Spleen (tissue), 11 donors: ENCODE data around the gene NTN4. TPM values are rescaled to one million over a fixed set of nuclear protein-coding genes. Genes with fewer than 3 reads are reported as not detected.
A peak's percentile ranks its signal among the peaks of the same experiment; 100 is the strongest.

Experiments used
- DNase-seq: peaks from one replicate; pipeline ENCODE4 v3.0.0-alpha.2; 2020
- H3K27ac ChIP-seq, 8 donors: fragments of 200-600 bp; sonication (generic) in 7 of 8; 1 replicate in 4 of 8; 2 replicates in 4 of 8; pipeline versions ENCODE4 v1.5.0 to v1.8.0; 2016 to 2021; ENCODE audit warnings: inconsistent platforms in 4 of 8, mild to moderate bottlenecking in 4 of 8, moderate library complexity in 1 of 8
- H3K27me3 ChIP-seq, 7 donors: fragments of 200-600 bp; sonication (generic) in 6 of 7; replicated peaks in 1 of 7; 1 replicate in 4 of 7; 2 replicates in 3 of 7; pipeline versions ENCODE4 v1.5.0 to v1.8.0; 2016 to 2021; ENCODE audit warnings: inconsistent platforms in 3 of 7, mild to moderate bottlenecking in 1 of 7
- H3K36me3 ChIP-seq, 6 donors: fragments of 200-600 bp; sonication (generic) in 5 of 6; 1 replicate in 4 of 6; 2 replicates in 2 of 6; pipeline versions ENCODE4 v1.5.0 to v1.8.0; 2016 to 2021; ENCODE audit warnings: inconsistent platforms in 2 of 6
- H3K4me1 ChIP-seq, 6 donors: fragments of 200-600 bp; sonication (generic) in 5 of 6; 1 replicate in 3 of 6; 2 replicates in 3 of 6; pipeline versions ENCODE4 v1.5.0 to v1.8.0; 2016 to 2021; ENCODE audit warnings: inconsistent platforms in 3 of 6
- H3K4me3 ChIP-seq, 8 donors: fragments of 200-600 bp; sonication (generic) in 7 of 8; 1 replicate in 4 of 8; 2 replicates in 4 of 8; pipeline versions ENCODE4 v1.5.0 to v1.8.0; 2016 to 2021; ENCODE audit warnings: inconsistent platforms in 4 of 8, mild to moderate bottlenecking in 4 of 8, moderate library complexity in 2 of 8
- H3K9me3 ChIP-seq, 8 donors: fragments of 200-600 bp; sonication (generic) in 7 of 8; 1 replicate in 4 of 8; 2 replicates in 4 of 8; pipeline versions ENCODE4 v1.5.0 to v1.8.0; 2016 to 2021; ENCODE audit warnings: inconsistent platforms in 4 of 8
- POLR2A ChIP-seq, 3 donors: fragments of 450-650 bp; IDR thresholded peaks; one replicate each; pipeline ENCODE4 v1.5.1; 2017; ENCODE audit warnings: antibody characterized with exemption in 3 of 3, mild to moderate bottlenecking in 1 of 3
- POLR2AphosphoS5 ChIP-seq, 3 donors: sonication (generic); formaldehyde crosslinking; IDR thresholded peaks; one replicate each; pipeline ENCODE4 v1.5.1; 2017; ENCODE audit warnings: antibody characterized with exemption in 3 of 3
- WGBS, 5 donors: extraction: QIAGEN DNeasy Blood & Tissue Kit in 3 of 5; methylation state at CpG; one replicate each; pipeline versions ENCODE4 v1.1.5 to v1.1.7; 2013 to 2018; 5-methylcytosine and 5-hydroxymethylcytosine counted together
- intact Hi-C: fragments of 100-400 bp; cut with DNase I; formaldehyde crosslinking; loops from one replicate; pipeline ENCODE4 v1.15.0; 2023; ENCODE audit warnings: low total_unique reads
- polyA plus RNA-seq, 3 donors: library from polyadenylated mRNA; stranded (reverse); fragments of 200-250 nt; gene quantifications; one replicate each; pipeline ENCODE4 v1.2.1, GENCODE V29; 2013
- total RNA-seq, 7 donors: library from RNA; depleted of rRNA in 3 of 7; stranded (reverse); fragments of >200 nt in 3 of 7; fragmentation: NEBNext Ultra II Directional in 4 of 7; extraction: Animal tissue kit (Norgen Biotek cat#: 25700) in 4 of 7; gene quantifications; one replicate each; pipeline versions ENCODE4 v1.1.0 to v1.2.1, GENCODE V29; 2016 to 2021
- TF ChIP-seq, protein P1 (sequence below), 11 experiments: fragments of 200-600 bp in 7 of 11; fragments of 450-650 bp in 4 of 11; sonication (generic) in 4 of 11; IDR thresholded peaks in 8 of 11; conservative IDR thresholded peaks in 3 of 11; 1 replicate in 7 of 11; 2 replicates in 4 of 11; pipeline versions ENCODE4 v1.4.0 to v1.8.0; 2016 to 2021; ENCODE audit warnings: antibody characterized with exemption in 11 of 11, inconsistent platforms in 4 of 11, mild to moderate bottlenecking in 1 of 11
- donor health status: healthy with polysubstance abuse.
- donor health status: DM: no; HTN: no; CAD: no; lungs with moderate emphysema.
- donor health status: DM: no; HTN: no; CAD: no.
- donor health status: Bipolar disorder and iron deficiency.
- donor health status: healthy.
- donor health status: DM: no; HTN: no; CAD: no.
- donor health status: DM: yes; HTN: yes; CAD: no.

NTN4 gene
- total and polyA plus RNA-seq, 10 donors = 17.6 to 482 (median 292) TPM

DNA sequence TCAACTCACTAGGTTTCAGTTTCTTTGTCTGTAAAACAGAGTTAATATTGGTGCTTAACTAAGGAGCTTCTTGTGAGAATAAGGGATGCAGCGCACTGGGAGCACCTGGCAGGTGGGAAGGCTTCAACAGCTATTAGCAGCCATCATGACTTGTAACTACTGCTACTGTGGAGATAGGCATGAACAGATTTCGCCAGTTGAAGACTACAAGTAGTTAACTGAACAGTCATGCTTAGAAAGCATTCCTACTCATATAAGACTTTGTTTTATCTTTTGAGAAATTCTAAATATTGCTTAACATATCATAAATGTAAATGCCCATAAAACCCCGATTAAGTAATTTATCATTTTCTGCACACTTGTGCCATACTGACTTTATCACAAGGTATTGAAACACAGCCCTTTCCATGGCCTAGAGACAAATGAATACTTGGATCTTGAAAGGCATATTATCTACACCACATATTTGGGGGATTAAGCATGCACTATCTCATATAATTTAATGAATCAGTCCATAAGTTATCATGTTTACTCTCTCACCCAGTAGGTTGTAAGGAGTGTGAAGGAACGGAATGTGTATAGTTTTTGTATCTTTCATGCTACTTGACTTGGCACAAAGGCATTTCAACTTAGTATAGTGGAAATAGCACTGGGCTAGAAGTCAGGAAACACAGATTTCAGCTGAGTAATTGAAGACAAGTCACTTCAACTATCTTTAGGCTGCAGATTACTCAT is 16.1 kb downstream of the NTN4 start:
- no peak for DNase-seq
- H3K4me3 ChIP-seq = no peak overlapping the region
- peaks cover 0 to 6% (median 0%) of the 10 kb centered on the region in 6 donors for H3K4me1 ChIP-seq
- H3K36me3 ChIP-seq = peaks cover 0 to 29% (median 0%) of the 10 kb centered on the region in 6 donors
- TF ChIP-seq, protein P1, sequence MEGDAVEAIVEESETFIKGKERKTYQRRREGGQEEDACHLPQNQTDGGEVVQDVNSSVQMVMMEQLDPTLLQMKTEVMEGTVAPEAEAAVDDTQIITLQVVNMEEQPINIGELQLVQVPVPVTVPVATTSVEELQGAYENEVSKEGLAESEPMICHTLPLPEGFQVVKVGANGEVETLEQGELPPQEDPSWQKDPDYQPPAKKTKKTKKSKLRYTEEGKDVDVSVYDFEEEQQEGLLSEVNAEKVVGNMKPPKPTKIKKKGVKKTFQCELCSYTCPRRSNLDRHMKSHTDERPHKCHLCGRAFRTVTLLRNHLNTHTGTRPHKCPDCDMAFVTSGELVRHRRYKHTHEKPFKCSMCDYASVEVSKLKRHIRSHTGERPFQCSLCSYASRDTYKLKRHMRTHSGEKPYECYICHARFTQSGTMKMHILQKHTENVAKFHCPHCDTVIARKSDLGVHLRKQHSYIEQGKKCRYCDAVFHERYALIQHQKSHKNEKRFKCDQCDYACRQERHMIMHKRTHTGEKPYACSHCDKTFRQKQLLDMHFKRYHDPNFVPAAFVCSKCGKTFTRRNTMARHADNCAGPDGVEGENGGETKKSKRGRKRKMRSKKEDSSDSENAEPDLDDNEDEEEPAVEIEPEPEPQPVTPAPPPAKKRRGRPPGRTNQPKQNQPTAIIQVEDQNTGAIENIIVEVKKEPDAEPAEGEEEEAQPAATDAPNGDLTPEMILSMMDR (IDR thresholded peaks at IDR 0.05 in 8 of 11, conservative IDR thresholded peaks at IDR 0.05 in 3 of 11) = no peak
- TF ChIP-seq POLR2AphosphoS5 (IDR thresholded peaks at IDR 0.05) (no peak), POLR2A (IDR thresholded peaks at IDR 0.05) (no peak)
- H3K9me3 ChIP-seq = peaks cover 0 to 17% (median 3%) of the 10 kb centered on the region in 8 donors
- intact Hi-C loops = no loop called here
- H3K27me3 ChIP-seq = no peaks in the 10 kb centered on the region
- H3K27ac ChIP-seq = no peak overlapping the region
- WGBS, 5 donors = 87 to 96% (median 89%) methylated on average over 4 of the region's 4 CpGs

DNA sequence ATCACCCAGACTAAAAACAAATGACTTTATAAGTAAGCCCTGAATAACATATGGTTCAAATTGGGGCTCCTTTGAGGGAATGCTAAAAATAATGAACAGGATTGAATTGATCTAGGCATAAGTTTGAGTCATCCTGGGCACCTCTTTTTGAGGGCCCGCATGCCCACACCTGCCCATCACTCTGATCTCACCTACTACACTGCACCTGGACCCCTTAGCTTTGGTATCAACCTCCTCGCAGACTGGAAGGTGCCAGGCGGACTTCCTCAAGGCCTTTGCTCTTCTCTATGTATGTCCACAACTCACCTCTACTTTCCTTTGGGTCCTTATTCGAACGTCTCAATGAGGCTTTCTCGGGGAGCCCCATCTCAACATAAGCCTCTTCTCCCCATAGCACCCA is 17.2 kb downstream of the NTN4 start:
- Histone ChIP-seq H3K27me3 (peaks cover 0 to 1% (median 0%) of the 10 kb centered on the region in 7 donors), H3K36me3 (peaks cover 0 to 29% (median 0%) of the 10 kb centered on the region in 6 donors), H3K4me3 (no peak overlapping the region), H3K9me3 (peaks cover 0 to 17% (median 3%) of the 10 kb centered on the region in 8 donors), H3K27ac (no peak overlapping the region), H3K4me1 (peaks cover 0 to 6% (median 0%) of the 10 kb centered on the region in 6 donors)
- no peak for DNase-seq
- intact Hi-C loops = no loop called here
- WGBS, 5 donors = 92 to 96% (median 92%) methylated on average over 6 of the region's 6 CpGs
- TF ChIP-seq POLR2AphosphoS5 (IDR thresholded peaks at IDR 0.05) = no peak
- no peak for TF ChIP-seq POLR2A (IDR thresholded peaks at IDR 0.05)

DNA sequence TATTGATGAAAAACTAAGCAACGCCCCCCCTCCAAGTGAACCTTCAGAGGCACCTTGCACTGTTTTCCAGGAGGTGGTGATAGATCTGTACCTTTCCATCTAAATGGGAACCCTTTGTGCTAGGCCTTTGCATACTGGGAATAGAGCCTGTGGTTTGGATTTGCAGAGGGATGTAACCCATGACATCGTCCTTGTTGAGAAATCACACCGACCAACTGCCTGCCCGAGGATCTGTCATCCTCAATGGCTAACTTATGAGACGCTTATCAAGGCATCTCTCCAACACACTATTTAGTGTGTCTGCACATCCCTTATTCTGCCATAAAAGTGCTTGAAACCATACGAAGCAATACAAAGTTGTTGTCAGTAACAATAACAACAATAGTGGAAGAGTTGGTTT is 22.9 kb downstream of the NTN4 start:
- H3K27me3 ChIP-seq = peaks cover 0 to 13% (median 0%) of the 10 kb centered on the region in 7 donors
- TF ChIP-seq POLR2A (IDR thresholded peaks at IDR 0.05) (no peak), POLR2AphosphoS5 (IDR thresholded peaks at IDR 0.05) (no peak)
- TF ChIP-seq, protein P1 (IDR thresholded peaks at IDR 0.05 in 8 of 11, conservative IDR thresholded peaks at IDR 0.05 in 3 of 11) = no peak
- intact Hi-C loops = no loop called here
- 77 to 88% (median 80%) methylated on average over 6 of the region's 6 CpGs for WGBS, 5 donors
- H3K27ac ChIP-seq = no peak overlapping the region
- no peak for DNase-seq
- peaks cover 0 to 27% (median 3%) of the 10 kb centered on the region in 6 donors for H3K4me1 ChIP-seq
- no peaks in the 10 kb centered on the region for H3K9me3 ChIP-seq
- no peak overlapping the region for H3K4me3 ChIP-seq
- H3K36me3 ChIP-seq = peaks cover 0 to 8% (median 0%) of the 10 kb centered on the region in 6 donors

DNA sequence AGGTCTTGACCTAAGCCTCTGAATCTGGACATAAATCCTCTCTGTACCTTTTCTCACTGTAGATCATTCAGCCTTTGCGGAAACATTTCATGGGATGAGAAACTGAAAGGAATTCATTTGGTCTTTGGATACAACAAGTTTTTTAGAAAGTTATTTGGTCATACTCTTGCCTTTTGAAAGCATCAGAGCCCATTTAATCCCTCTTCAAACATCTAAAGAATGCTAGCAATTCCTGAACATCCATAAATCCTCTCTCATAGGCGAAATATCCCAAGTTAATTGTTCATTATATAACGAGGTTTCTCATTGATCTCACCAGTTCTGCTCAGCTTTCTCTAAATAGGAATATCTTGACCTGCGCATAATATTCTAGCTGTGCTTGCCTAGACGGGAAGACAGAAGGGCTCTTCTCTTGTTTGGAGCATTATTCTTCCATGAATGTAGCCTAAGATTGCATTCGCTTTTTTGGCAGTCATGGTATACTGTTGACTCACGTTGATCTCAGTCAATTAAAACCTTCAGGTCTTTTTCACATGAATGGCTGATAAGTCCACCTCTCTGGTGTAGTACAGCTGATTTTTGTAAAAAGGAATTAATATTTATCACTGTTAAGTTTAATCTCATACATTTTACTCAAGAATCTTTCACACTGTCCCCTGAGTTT is 24.1 kb downstream of the NTN4 start:
- 70 to 80% (median 73%) methylated on average over 7 of the region's 7 CpGs for WGBS, 5 donors
- TF ChIP-seq, protein P1 (IDR thresholded peaks at IDR 0.05 in 8 of 11, conservative IDR thresholded peaks at IDR 0.05 in 3 of 11) = no peak
- TF ChIP-seq POLR2A (IDR thresholded peaks at IDR 0.05) = no peak
- no peak for TF ChIP-seq POLR2AphosphoS5 (IDR thresholded peaks at IDR 0.05)
- intact Hi-C loops = no loop called here
- DNase-seq = no peak
- H3K27ac ChIP-seq = peak overlapping the region in 1 of 8 donors; percentile 33
- no peaks in the 10 kb centered on the region for H3K36me3 ChIP-seq
- peaks cover 0 to 28% (median 6%) of the 10 kb centered on the region in 6 donors for H3K4me1 ChIP-seq
- peaks cover 0 to 13% (median 0%) of the 10 kb centered on the region in 7 donors for H3K27me3 ChIP-seq
- no peak overlapping the region for H3K4me3 ChIP-seq
- no peaks in the 10 kb centered on the region for H3K9me3 ChIP-seq
